GM20000 (cell line): ENCODE data around the gene MKNK1.

Source experiments
- DNase-seq: peaks from one replicate; pipeline ENCODE4 v3.0.0; 2012; ENCODE audit warnings: low spot score
- CTCF ChIP-seq: IDR thresholded peaks from 2 replicates; pipeline ENCODE4 v1.5.1; 2012; ENCODE audit warnings: mild to moderate bottlenecking, control low read depth; ENCODE audit errors: extremely low read depth, missing control alignments

MKNK1 gene

DNA sequence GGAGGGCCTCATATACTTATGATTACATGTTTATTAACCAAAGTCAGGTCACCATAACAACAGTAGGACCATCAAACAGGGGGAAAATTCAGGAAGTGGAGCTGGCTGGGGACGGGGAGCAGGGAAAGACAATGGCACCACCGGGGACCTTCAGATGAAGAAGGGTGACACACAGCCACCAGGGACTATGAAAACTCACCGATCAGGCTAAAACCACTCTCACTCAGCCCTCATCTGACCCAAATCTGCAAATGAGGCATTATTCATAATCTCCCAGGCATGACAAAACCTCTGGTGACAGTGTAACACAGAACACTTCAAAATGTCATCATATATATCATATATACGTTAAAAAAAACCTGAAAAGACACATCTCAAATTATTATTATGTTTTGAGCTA lies 11.2 kb downstream of the MKNK1 start:
- no peak for DNase-seq
- no peak for TF ChIP-seq CTCF

- no peak for TF ChIP-seq CTCF
- no peak for DNase-seq
These were observed 14.5 kb downstream of the MKNK1 start for GRCh38 chr1:46589529-46589928.

DNA sequence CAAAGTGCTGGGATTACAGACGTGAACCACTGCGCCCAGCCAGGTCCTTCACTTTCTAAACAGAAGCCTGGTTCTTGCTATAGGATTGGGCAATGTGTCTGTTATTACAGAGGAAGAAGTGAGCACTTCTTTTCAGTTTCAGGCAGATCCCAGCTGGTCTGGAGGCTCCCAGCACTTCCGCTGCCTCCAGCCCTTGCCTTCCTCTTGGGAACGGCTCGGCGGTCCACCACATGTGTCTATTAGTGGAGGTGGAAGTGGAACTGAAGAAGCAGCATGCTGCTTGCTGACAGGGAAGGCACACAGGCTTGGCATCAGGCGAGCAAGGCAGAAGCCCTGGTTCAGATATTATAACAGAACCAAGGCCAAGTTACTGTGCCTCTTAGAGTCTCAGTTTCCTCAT lies 17.0 kb downstream of the MKNK1 start:
- no peak for DNase-seq
- no peak for TF ChIP-seq CTCF

DNA sequence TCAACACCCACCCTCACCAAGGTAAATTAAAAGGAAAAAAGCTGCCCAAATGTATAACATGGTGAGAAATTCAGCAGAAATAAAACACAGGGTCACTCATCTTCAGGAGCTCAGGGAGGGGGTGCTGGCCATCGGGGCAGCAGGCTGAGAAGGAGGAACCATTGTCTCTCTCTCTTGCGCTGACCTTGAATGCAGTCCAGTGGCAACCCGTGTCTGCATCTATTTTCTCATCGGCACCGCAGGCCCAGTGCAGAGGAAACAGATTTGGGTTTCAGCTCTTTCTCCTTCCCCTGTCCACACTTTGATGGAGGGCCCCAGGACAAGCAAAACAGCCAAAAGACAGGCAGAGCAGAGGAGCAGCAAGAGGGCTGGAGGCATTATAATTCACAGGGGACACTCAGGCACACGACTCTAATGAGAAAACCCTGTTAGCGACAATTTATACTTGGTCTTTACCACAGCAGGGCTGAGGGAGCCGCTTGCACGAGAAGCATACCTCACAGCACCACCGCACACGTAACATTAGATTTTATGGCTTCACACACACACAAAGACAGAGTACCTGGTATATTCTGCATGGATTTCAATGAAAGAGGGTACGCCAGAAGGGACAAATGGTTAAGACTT lies 18.6 kb downstream of the MKNK1 start:
- no peak for TF ChIP-seq CTCF
- DNase-seq, result no peak

GRCh38 chr1:46583494-46583893 lies 20.6 kb downstream of the MKNK1 start:
- TF ChIP-seq CTCF, result no peak
- no peak for DNase-seq

DNA sequence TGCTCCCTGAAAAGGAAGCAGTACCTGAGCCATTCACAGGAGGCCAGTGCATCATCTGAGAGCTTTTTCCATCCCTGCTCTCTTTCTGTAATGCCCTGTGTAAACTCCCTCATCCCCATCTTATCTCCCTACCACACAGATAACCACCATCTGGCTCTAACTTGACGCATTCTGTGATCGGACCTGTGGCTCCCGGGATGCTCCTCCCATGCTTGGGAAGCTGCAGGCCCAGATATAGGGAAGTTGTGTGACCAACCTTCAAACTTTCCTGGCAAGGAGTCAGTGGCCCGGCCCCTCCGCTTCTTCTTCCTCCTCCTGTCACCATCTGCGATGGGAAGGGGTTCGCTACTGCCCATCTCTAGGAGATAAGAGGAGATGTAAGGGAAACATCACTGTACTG lies 21.1 kb downstream of the MKNK1 start:
- no peak for DNase-seq
- no peak for TF ChIP-seq CTCF

GRCh38 chr1:46581681-46582455 lies 22.2 kb downstream of the MKNK1 start:
- TF ChIP-seq CTCF, result no peak
- no peak for DNase-seq
